Lung (tissue), 12 donors: Measurements from ENCODE around the gene ANKRD55. TPM values are rescaled to one million over a fixed set of nuclear protein-coding genes. Genes with fewer than 3 reads are reported as not detected.

Experiments used
- ATAC-seq: fragments of 200-7000 bp; cut with Tn5 transposase; one replicate; pipeline ENCODE4 v1.9.1; 2020; ENCODE audit warnings: moderate number of reproducible peaks; ENCODE audit not compliant: insufficient read depth, low FRiP score
- DNase-seq, 3 donors: peaks; one replicate each; pipeline ENCODE4 v3.0.0-alpha.2; 2013 to 2017
- H3K27ac ChIP-seq, 2 donors: one replicate each; pipeline ENCODE4 v1.5.1; 2013; ENCODE audit warnings: mild to moderate bottlenecking in 2 of 2, moderate library complexity in 2 of 2, control low read depth in 1 of 2, inconsistent platforms in 1 of 2, low read depth in 1 of 2, low read length in 1 of 2
- H3K27me3 ChIP-seq, 3 donors: one replicate each; pipeline ENCODE4 v1.5.1; 2013; ENCODE audit warnings: low read length in 2 of 3; ENCODE audit not compliant: control insufficient read depth in 3 of 3, insufficient read depth in 3 of 3
- H3K36me3 ChIP-seq, 4 donors: one replicate each; pipeline ENCODE4 v1.5.1; 2013; ENCODE audit warnings: low read length in 4 of 4, mild to moderate bottlenecking in 1 of 4, moderate library complexity in 1 of 4; ENCODE audit not compliant: control insufficient read depth in 4 of 4, insufficient read depth in 4 of 4
- H3K4me1 ChIP-seq, 5 donors: one replicate each; pipeline ENCODE4 v1.5.1; 2013; ENCODE audit warnings: low read length in 5 of 5, mild to moderate bottlenecking in 2 of 5, moderate library complexity in 1 of 5; ENCODE audit not compliant: control insufficient read depth in 5 of 5, insufficient read depth in 5 of 5
- H3K4me3 ChIP-seq: one replicate; pipeline ENCODE4 v1.5.1; 2013; ENCODE audit warnings: mild to moderate bottlenecking, control low read depth, moderate library complexity
- H3K9ac ChIP-seq, 2 donors: one replicate each; pipeline ENCODE4 v1.5.1; 2013; ENCODE audit warnings: low read length in 2 of 2, control low read depth in 1 of 2; ENCODE audit not compliant: insufficient read depth in 1 of 2
- H3K9me3 ChIP-seq, 4 donors: one replicate each; pipeline ENCODE4 v1.5.1; 2013; ENCODE audit warnings: low read length in 3 of 4, mild to moderate bottlenecking in 1 of 4, moderate library complexity in 1 of 4; ENCODE audit not compliant: control insufficient read depth in 4 of 4, insufficient read depth in 3 of 4
- WGBS, 2 donors: extraction: QIAGEN DNeasy Blood & Tissue Kit; methylation state at CpG; one replicate each; pipeline ENCODE4 v1.1.7; 2013; 5-methylcytosine and 5-hydroxymethylcytosine counted together
- polyA plus RNA-seq, 2 donors: library from polyadenylated mRNA; stranded (reverse); fragments of 200-250 nt; gene quantifications; one replicate each; pipeline ENCODE4 v1.2.1, GENCODE V29; 2013
- total RNA-seq, 2 donors: library from RNA; depleted of rRNA in 1 of 2; stranded (reverse); fragments of >200 nt in 1 of 2; gene quantifications; one replicate each; pipeline ENCODE4 v1.2.1, GENCODE V29; 2014 to 2021
- TF ChIP-seq, protein P1 (sequence below): IDR thresholded peaks from 2 replicates; pipeline ENCODE4 v1.5.1; 2012; ENCODE audit warnings: mild to moderate bottlenecking; ENCODE audit errors: control extremely low read depth, extremely low read depth
- donor health status: control.
- donor health status: control.
- donor health status: Bipolar disorder and iron deficiency.
- donor health status: healthy.
- donor health status: DM: yes; HTN: yes; CAD: no.

The ANKRD55 gene
- total and polyA plus RNA-seq, 4 donors = 0.06 to 0.50 (median 0.28) TPM

DNA sequence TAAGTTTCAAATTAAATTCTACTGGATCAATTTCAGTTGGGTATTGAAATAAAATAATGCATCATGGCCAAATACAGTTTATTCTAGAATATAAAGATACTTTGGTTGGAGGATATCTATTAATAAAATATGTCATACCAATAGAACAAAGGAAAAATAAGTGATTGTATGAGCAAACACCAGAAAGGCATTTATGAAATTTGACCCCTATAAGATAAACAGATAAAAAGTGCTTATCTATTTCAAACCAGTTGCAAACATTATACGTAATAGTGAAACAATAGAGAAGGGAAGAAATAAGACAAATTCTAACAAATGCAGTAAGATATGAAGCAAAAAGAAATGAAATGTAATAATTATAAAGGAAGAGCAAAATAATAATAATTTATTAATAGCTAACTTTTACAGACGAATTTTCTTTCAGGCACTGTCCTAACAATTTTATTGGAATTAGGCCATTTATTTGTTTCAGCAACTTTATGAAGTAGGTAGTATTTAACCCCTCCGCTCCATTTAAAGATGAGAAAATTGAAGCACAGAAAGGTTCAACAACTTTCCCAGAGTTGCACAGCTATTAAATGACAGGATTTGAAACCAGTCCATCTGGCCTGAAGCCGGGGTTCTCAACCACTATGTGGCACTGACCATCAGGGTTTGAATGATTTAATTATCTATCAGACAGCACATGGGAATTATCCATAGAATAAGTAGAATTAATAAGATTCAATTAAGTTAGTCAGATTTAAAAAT lies 20.8 kb downstream of the ANKRD55 start:
- H3K9me3 ChIP-seq = peaks cover 0 to 7% (median 4%) of the 10 kb centered on the region in 4 donors
- H3K27me3 ChIP-seq = no peaks in the 10 kb centered on the region
- H3K36me3 ChIP-seq = no peaks in the 10 kb centered on the region
- H3K4me3 ChIP-seq = no peak overlapping the region
- ATAC-seq (no peak), DNase-seq (no peak)
- H3K27ac ChIP-seq = no peak overlapping the region
- WGBS, 2 donors = 74 to 78% methylated on average over 4 of the region's 4 CpGs
- peaks cover 0 to 6% (median 0%) of the 10 kb centered on the region in 5 donors for H3K4me1 ChIP-seq
- no peak overlapping the region for H3K9ac ChIP-seq
- TF ChIP-seq, protein P1, sequence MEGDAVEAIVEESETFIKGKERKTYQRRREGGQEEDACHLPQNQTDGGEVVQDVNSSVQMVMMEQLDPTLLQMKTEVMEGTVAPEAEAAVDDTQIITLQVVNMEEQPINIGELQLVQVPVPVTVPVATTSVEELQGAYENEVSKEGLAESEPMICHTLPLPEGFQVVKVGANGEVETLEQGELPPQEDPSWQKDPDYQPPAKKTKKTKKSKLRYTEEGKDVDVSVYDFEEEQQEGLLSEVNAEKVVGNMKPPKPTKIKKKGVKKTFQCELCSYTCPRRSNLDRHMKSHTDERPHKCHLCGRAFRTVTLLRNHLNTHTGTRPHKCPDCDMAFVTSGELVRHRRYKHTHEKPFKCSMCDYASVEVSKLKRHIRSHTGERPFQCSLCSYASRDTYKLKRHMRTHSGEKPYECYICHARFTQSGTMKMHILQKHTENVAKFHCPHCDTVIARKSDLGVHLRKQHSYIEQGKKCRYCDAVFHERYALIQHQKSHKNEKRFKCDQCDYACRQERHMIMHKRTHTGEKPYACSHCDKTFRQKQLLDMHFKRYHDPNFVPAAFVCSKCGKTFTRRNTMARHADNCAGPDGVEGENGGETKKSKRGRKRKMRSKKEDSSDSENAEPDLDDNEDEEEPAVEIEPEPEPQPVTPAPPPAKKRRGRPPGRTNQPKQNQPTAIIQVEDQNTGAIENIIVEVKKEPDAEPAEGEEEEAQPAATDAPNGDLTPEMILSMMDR = no peak

DNA sequence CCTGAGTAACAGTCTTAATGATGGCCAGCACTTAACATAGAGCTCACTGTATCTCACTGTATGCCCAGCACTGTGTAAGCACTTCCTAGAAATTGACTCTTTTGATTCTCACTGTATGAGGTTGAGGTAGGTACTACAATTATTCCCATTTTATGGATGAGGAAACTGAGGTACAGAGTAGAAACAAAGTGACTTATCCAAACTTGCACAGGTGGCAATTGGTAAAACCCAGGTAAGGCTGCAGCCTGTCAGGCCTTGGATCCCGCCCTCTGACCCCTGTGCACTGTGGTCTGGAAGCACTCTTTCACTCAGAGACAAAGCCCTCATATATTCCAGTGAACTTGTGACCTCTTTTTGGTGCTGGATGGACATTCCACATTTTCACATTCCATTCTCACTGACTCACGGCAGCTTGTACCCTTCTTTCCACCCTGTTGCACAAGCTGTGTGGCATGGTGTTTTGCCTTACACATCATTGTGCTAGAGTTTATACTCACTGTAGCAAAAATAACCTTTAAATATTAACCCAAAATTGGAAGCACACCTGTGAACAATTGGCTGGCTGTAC lies 21.7 kb downstream of the ANKRD55 start:
- no peak overlapping the region for H3K27ac ChIP-seq
- peaks cover 0 to 2% (median under 1%) of the 10 kb centered on the region in 4 donors for H3K9me3 ChIP-seq
- DNase-seq = peak; percentile 31 to 58 (median 50)
- H3K4me1 ChIP-seq = peaks cover 0 to 7% (median 1%) of the 10 kb centered on the region in 5 donors
- no peak overlapping the region for H3K4me3 ChIP-seq
- H3K27me3 ChIP-seq = no peaks in the 10 kb centered on the region
- H3K36me3 ChIP-seq = no peaks in the 10 kb centered on the region
- 70 to 84% methylated on average over 2 of the region's 2 CpGs for WGBS, 2 donors
- H3K9ac ChIP-seq = no peak overlapping the region
- ATAC-seq = peak; percentile 73
- TF ChIP-seq, protein P1 = no peak

DNA sequence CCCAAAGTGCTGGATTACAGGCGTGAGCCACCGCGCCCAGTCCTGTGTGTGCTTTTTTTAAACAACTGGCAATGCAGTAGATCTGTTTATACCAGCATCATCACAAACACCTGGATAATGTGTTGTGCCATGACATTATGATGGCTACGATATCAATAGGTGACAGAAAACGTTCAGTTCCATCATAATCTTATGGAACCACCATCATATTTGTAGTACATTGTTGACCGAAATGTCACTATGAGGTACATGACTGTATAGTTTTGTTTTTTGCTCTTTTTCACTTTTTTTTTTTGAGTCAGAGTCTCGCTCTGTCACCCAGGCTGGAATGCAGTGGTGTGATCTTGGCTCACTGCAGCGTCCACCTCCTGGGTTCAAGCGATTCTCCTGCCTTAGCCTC lies 24.4 kb downstream of the ANKRD55 start:
- Histone ChIP-seq H3K27me3 (no peaks in the 10 kb centered on the region), H3K36me3 (no peaks in the 10 kb centered on the region), H3K9me3 (no peaks in the 10 kb centered on the region), H3K4me3 (no peak overlapping the region), H3K27ac (no peak overlapping the region), H3K4me1 (peaks cover 0 to 7% (median 1%) of the 10 kb centered on the region in 5 donors), H3K9ac (no peak overlapping the region)
- 95 to 97% methylated on average over 9 of the region's 9 CpGs for WGBS, 2 donors
- ATAC-seq = no peak
- TF ChIP-seq, protein P1 = no peak
- no peak for DNase-seq
